Trophoblast cell (in vitro differentiated cells and primary cell): ENCODE measurements around the gene KCNA3.

Experiments
- DNase-seq, 2 donors: peaks; one replicate each; pipeline ENCODE4 v3.0.0-alpha.2; 2016
- H2AFZ ChIP-seq: 2 replicates; pipeline ENCODE4 v1.6.1; 2013; ENCODE audit warnings: low read length, moderate library complexity, mild to moderate bottlenecking; ENCODE audit not compliant: insufficient read depth, poor library complexity
- H2AK5ac ChIP-seq: 2 replicates; pipeline ENCODE4 v1.6.1; 2013; ENCODE audit warnings: mild to moderate bottlenecking, low read length
- H2BK120ac ChIP-seq: 2 replicates; pipeline ENCODE4 v1.6.1; 2013; ENCODE audit warnings: low read length, mild to moderate bottlenecking, moderate library complexity; ENCODE audit not compliant: insufficient read depth, poor library complexity
- H2BK12ac ChIP-seq: 2 replicates; pipeline ENCODE4 v1.6.1; 2013; ENCODE audit warnings: mild to moderate bottlenecking, low read length, moderate library complexity
- H2BK5ac ChIP-seq: 2 replicates; pipeline ENCODE4 v1.6.1; 2013; ENCODE audit warnings: low read length, low read depth, moderate library complexity, mild to moderate bottlenecking; ENCODE audit not compliant: poor library complexity
- H3K14ac ChIP-seq: 2 replicates; pipeline ENCODE4 v1.6.1; 2013; ENCODE audit warnings: mild to moderate bottlenecking, low read length
- H3K18ac ChIP-seq: 2 replicates; pipeline ENCODE4 v1.6.1; 2013; ENCODE audit warnings: mild to moderate bottlenecking, low read length
- H3K23ac ChIP-seq: 2 replicates; pipeline ENCODE4 v1.6.1; 2013; ENCODE audit warnings: low read length
- H3K27ac ChIP-seq: 2 replicates; pipeline ENCODE4 v1.5.1; 2013; ENCODE audit warnings: low read depth, mild to moderate bottlenecking, inconsistent platforms, low read length, moderate library complexity
- H3K27me3 ChIP-seq: 2 replicates; pipeline ENCODE4 v1.6.1; 2013; ENCODE audit warnings: inconsistent platforms, mild to moderate bottlenecking, low read length, moderate library complexity; ENCODE audit not compliant: insufficient read depth
- H3K36me3 ChIP-seq, 2 experiments: 1 replicate in 1 of 2; 2 replicates in 1 of 2; pipeline ENCODE4 v1.6.1; 2013; ENCODE audit warnings: low read length in 2 of 2, mild to moderate bottlenecking in 2 of 2, moderate library complexity in 1 of 2; ENCODE audit not compliant: insufficient read depth in 2 of 2, control insufficient read depth in 1 of 2
- H3K4ac ChIP-seq: 2 replicates; pipeline ENCODE4 v1.6.1; 2013; ENCODE audit warnings: low read depth, mild to moderate bottlenecking, low read length, moderate library complexity
- H3K4me1 ChIP-seq, 2 experiments: 1 replicate in 1 of 2; 2 replicates in 1 of 2; pipeline ENCODE4 v1.6.1; 2013; ENCODE audit warnings: low read length in 2 of 2, mild to moderate bottlenecking in 2 of 2, moderate library complexity in 1 of 2; ENCODE audit not compliant: insufficient read depth in 2 of 2, control insufficient read depth in 1 of 2
- H3K4me2 ChIP-seq: 2 replicates; pipeline ENCODE4 v1.6.1; 2013; ENCODE audit warnings: inconsistent platforms, mild to moderate bottlenecking, low read length, moderate library complexity
- H3K4me3 ChIP-seq: 2 replicates; pipeline ENCODE4 v1.5.1; 2013; ENCODE audit warnings: mild to moderate bottlenecking, low read depth, low read length, inconsistent platforms
- H3K79me1 ChIP-seq: one replicate; pipeline ENCODE4 v1.6.1; 2013; ENCODE audit warnings: low read length
- H3K79me2 ChIP-seq: 2 replicates; pipeline ENCODE4 v1.6.1; 2013; ENCODE audit warnings: low read length, mild to moderate bottlenecking; ENCODE audit not compliant: control insufficient read depth, insufficient read depth, poor library complexity
- H3K9ac ChIP-seq: 2 replicates; pipeline ENCODE4 v1.6.1; 2013; ENCODE audit warnings: mild to moderate bottlenecking, low read length
- H3K9me3 ChIP-seq: 2 replicates; pipeline ENCODE4 v1.6.1; 2013; ENCODE audit warnings: low read depth, mild to moderate bottlenecking, control low read depth, inconsistent platforms, low read length; ENCODE audit not compliant: insufficient read depth
- H4K12ac ChIP-seq: 2 replicates; pipeline ENCODE4 v1.6.1; 2013; ENCODE audit warnings: low read depth, mild to moderate bottlenecking, low read length, moderate library complexity
- H4K8ac ChIP-seq: 2 replicates; pipeline ENCODE4 v1.6.1; 2013; ENCODE audit warnings: low read depth, mild to moderate bottlenecking, low read length, moderate library complexity
- H4K91ac ChIP-seq: one replicate; pipeline ENCODE4 v1.6.1; 2013; ENCODE audit warnings: low read depth, mild to moderate bottlenecking, low read length, moderate library complexity
- WGBS: extraction: QIAGEN DNeasy Blood & Tissue Kit; methylation state at CpG from one replicate; pipeline ENCODE4 v1.1.7; 2013; ENCODE audit warnings: missing lambda C conversion rate; ENCODE audit not compliant: insufficient read length, insufficient coverage; ENCODE audit errors: extremely low coverage; 5-methylcytosine and 5-hydroxymethylcytosine counted together

KCNA3 gene

DNA sequence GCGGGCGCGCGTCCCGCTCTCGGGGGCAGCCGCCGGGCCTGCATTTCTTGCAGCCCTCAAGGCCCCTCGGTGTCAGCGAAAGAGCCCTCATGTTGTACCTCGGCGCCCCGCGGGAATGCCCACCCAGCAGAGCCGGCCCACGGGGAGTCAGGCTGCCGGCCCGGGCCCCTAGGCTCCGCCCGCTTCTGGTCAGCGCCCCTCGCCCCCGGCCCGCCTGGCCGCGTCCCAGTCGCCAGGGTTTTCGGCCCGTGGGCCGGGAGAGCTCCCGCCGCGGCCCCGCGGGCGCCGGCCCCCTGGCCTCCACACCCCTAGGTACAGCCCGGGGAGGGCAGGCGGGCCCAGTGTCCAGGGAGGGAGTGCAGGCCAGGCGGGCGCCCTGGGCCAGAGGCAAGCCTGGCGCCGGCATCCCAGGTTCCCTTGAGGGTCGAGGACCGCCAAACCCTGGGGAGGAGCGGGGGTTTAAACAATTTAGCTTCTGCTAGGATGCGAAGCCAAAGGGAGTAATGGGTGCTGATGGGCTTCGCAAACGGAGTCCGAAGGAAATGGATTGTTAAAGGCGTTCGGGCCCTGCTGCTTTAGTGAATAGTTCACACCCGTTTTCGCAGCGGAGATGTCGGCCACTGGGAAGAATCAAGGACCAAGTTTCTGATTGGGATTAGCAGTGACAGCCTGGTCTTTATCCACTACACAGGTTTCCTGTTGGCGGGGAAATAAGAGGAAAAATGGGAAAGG, 486 bp upstream of the KCNA3 start:
- H4K12ac ChIP-seq = no peak overlapping the region
- no peak overlapping the region for H3K9ac ChIP-seq
- peak overlapping the region; percentile 95 for H3K4me2 ChIP-seq
- H3K4me3 ChIP-seq = peak overlapping the region; percentile 82
- no peak overlapping the region for H4K8ac ChIP-seq
- H3K18ac ChIP-seq = no peak overlapping the region
- no CpG with 5 or more reads among the region's 57 CpGs for WGBS
- H3K4me1 ChIP-seq = peaks cover 5 to 14% of the 10 kb centered on the region in 2 experiments
- peaks cover 40% of the 10 kb centered on the region for H3K27me3 ChIP-seq
- no peak overlapping the region for H2BK120ac ChIP-seq
- H3K9me3 ChIP-seq = peaks cover 9% of the 10 kb centered on the region
- H3K36me3 ChIP-seq = no peaks in the 10 kb centered on the region
- no peak overlapping the region for H3K23ac ChIP-seq
- H3K14ac ChIP-seq = no peak overlapping the region
- no peak for DNase-seq
- no peaks in the 10 kb centered on the region for H3K79me2 ChIP-seq
- H4K91ac ChIP-seq = no peak overlapping the region
- no peak overlapping the region for H3K27ac ChIP-seq
- no peak overlapping the region for H2AK5ac ChIP-seq
- peak overlapping the region; percentile 56 for H2AFZ ChIP-seq
- no peak overlapping the region for H2BK12ac ChIP-seq
- no peaks in the 10 kb centered on the region for H3K79me1 ChIP-seq
- H3K4ac ChIP-seq = no peak overlapping the region
- no peak overlapping the region for H2BK5ac ChIP-seq

DNA sequence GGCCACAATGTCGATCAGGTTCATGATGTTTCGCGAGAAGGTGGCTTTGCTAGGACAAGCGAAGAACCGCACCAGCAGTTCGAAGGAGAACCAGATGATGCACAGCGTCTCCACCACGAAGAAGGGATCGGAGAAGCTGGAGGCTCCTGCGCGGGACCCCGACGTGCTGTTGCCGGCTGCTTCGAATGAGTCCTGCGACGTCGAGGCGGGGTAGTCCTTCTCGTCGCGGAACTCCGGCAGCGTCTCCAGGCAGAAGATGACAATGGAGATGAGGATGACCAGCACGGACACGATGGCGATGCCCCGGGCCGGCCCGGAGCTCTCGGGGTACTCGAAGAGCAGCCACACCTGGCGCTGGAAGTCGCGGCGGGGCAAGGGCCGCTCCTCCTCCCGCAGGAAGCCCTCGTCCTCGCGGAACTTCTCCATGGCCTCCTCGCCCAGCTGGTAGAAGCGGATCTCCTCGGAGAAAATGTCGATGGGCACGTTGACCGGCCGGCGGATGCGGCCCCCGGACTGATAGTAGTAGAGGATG, 869 bp downstream of the KCNA3 start:
- WGBS = no CpG with 5 or more reads among the region's 51 CpGs
- no peak overlapping the region for H3K27ac ChIP-seq

DNA sequence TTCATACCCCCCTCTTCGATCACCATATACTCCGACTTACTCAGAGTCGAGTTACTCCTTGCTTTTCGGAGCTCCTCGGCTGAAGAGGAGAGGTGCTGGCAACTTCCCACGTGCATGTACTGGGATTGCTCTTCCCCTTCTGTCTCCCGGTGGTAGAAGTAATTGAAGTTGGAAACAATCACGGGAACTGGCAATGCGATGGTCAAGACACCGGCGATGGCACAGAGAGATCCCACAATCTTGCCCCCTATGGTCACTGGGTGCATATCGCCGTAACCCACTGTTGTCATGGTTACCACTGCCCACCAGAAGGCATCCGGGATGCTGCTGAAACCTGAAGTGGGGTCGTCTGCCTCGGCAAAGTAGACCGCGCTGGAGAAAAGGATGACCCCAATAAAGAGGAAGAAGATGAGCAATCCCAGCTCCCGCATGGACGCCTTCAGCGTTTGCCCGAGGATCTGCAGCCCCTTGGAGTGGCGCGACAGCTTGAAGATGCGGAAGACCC, 1.5 kb downstream of the KCNA3 start:
- H3K9ac ChIP-seq = no peak overlapping the region
- no peak overlapping the region for H2BK12ac ChIP-seq
- H3K23ac ChIP-seq = no peak overlapping the region
- no peak overlapping the region for H4K12ac ChIP-seq
- H3K4me2 ChIP-seq = no peak overlapping the region
- H3K4me1 ChIP-seq = peaks cover 5 to 14% of the 10 kb centered on the region in 2 experiments
- H4K8ac ChIP-seq = no peak overlapping the region
- H3K36me3 ChIP-seq = no peaks in the 10 kb centered on the region
- H3K9me3 ChIP-seq = peaks cover 9% of the 10 kb centered on the region
- H3K79me1 ChIP-seq = no peaks in the 10 kb centered on the region
- no peak overlapping the region for H3K4ac ChIP-seq
- no peak overlapping the region for H3K18ac ChIP-seq
- H2AFZ ChIP-seq = no peak overlapping the region
- no peak overlapping the region for H3K14ac ChIP-seq
- H2BK120ac ChIP-seq = no peak overlapping the region
- H3K4me3 ChIP-seq = peak overlapping the region; percentile 26
- H3K79me2 ChIP-seq = no peaks in the 10 kb centered on the region
- H3K27ac ChIP-seq = no peak overlapping the region
- no peak overlapping the region for H2AK5ac ChIP-seq
- no peak overlapping the region for H4K91ac ChIP-seq
- no CpG with 5 or more reads among the region's 25 CpGs for WGBS
- H2BK5ac ChIP-seq = no peak overlapping the region
- peaks cover 40% of the 10 kb centered on the region for H3K27me3 ChIP-seq
- DNase-seq = no peak

More for the DNA sequence above, 869 bp downstream of the KCNA3 start:
- Histone ChIP-seq H3K79me2 (no peaks in the 10 kb centered on the region), H2BK120ac (no peak overlapping the region), H3K4me1 (peaks cover 5 to 14% of the 10 kb centered on the region in 2 experiments), H3K36me3 (no peaks in the 10 kb centered on the region), H3K79me1 (no peaks in the 10 kb centered on the region), H3K9ac (no peak overlapping the region), H2BK5ac (no peak overlapping the region), H3K27me3 (peaks cover 40% of the 10 kb centered on the region), H3K4me2 (peak overlapping the region; percentile 95), H3K4me3 (peak overlapping the region; percentile 26), H3K14ac (no peak overlapping the region), H2BK12ac (no peak overlapping the region), H3K9me3 (peaks cover 9% of the 10 kb centered on the region), H3K23ac (no peak overlapping the region), H2AFZ (no peak overlapping the region), H4K8ac (no peak overlapping the region), H3K18ac (no peak overlapping the region), H2AK5ac (no peak overlapping the region), H4K91ac (no peak overlapping the region), H3K4ac (no peak overlapping the region), H4K12ac (no peak overlapping the region)
- DNase-seq = no peak

DNA sequence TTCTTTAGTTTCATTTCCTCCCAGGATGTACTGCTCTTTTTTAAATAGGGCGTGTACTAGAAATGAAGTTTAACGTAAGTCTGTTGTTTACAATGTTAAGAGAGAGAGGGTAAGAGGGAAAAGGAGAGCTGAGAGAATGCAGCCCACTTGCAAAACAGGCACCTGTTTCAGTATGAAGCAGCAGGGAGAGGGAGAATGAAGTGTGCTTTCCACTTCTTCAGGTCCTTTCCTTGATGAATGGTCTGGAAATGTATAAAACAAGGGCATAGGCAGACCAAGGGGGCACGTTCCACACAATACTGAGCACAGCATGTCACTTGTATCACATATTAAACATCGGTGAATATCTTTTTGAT, 2.0 kb downstream of the KCNA3 start:
- H3K4me1 ChIP-seq = peaks cover 5 to 14% of the 10 kb centered on the region in 2 experiments
- no peak overlapping the region for H4K12ac ChIP-seq
- no peak for DNase-seq
- no peak overlapping the region for H4K8ac ChIP-seq
- no peak overlapping the region for H2AK5ac ChIP-seq
- no peak overlapping the region for H2BK12ac ChIP-seq
- no CpG with 5 or more reads among the region's 4 CpGs for WGBS
- no peak overlapping the region for H3K18ac ChIP-seq
- H3K4ac ChIP-seq = no peak overlapping the region
- no peak overlapping the region for H2BK5ac ChIP-seq
- peaks cover 40% of the 10 kb centered on the region for H3K27me3 ChIP-seq
- no peak overlapping the region for H3K4me3 ChIP-seq
- H3K79me1 ChIP-seq = no peaks in the 10 kb centered on the region
- no peak overlapping the region for H3K27ac ChIP-seq
- no peaks in the 10 kb centered on the region for H3K36me3 ChIP-seq
- no peaks in the 10 kb centered on the region for H3K79me2 ChIP-seq
- H3K4me2 ChIP-seq = no peak overlapping the region
- H3K14ac ChIP-seq = no peak overlapping the region
- H3K9ac ChIP-seq = no peak overlapping the region
- no peak overlapping the region for H3K23ac ChIP-seq
- H2BK120ac ChIP-seq = no peak overlapping the region
- H3K9me3 ChIP-seq = peaks cover 9% of the 10 kb centered on the region
- no peak overlapping the region for H2AFZ ChIP-seq
- H4K91ac ChIP-seq = no peak overlapping the region
